ENCODE measurements around the gene HSPA9. TPM values are rescaled to one million over a fixed set of nuclear protein-coding genes. Genes with fewer than 3 reads are reported as not detected.

The HSPA9 gene
- polyA plus RNA-seq, 4 donors: 302 to 349 (median 343) TPM

DNA sequence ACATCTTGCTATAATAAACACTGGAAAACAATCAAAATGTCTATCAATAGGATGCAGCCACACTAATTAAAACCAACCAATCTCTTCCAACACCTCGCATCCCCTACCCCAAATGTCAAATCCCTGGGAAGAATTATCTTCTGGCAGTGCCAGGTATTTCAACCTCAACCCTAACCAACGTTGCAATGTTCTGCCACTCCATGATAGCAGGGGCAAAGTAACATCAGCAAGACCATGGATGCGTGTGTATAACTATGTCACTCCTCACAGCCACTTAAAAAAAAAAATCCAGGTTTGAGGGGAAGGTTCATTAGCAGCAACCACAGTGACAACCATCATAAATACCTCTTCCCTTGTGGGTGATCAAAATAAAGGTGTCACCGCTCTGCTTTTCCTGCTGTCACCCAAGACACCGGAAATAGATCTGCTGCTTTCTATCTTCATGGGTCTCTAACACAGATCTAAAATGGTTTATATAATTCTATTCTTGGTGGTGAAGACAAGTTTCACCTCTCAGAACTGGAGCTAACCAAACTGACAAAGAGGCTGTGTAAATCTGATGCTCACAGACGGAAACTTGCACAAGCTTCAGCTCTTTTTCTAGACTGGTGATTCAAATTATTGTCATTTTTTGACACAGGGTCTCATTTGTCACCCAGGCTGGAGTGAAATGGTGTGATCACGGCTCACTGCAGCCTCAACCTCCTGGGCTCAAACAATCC is 9.9 kb downstream of the HSPA9 start:
- no peak for DNase-seq (ENCODE audit: low read depth in 4 of 4, low spot score in 3 of 4)

DNA sequence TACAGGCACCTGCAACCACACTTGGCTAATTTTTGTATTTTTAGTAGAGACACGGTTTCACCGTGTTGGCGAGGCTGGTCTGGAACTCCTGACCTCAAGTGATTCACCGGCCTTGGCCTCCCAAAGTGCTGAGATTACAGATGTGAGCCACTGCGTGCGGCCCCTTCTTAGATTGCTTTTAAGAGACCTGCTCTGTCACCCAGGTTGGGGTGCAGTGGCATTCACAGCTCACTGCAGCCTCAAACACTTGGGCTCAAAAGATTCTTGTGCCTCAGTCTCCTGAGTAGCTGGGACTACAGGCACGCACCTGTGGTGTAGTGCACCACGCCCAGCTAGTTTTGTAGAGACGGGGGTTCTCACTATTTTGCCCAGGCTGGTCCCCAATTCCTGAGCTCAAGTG is 11.0 kb downstream of the HSPA9 start:
- DNase-seq (ENCODE audit: low read depth in 4 of 4, low spot score in 3 of 4): no peak

DNA sequence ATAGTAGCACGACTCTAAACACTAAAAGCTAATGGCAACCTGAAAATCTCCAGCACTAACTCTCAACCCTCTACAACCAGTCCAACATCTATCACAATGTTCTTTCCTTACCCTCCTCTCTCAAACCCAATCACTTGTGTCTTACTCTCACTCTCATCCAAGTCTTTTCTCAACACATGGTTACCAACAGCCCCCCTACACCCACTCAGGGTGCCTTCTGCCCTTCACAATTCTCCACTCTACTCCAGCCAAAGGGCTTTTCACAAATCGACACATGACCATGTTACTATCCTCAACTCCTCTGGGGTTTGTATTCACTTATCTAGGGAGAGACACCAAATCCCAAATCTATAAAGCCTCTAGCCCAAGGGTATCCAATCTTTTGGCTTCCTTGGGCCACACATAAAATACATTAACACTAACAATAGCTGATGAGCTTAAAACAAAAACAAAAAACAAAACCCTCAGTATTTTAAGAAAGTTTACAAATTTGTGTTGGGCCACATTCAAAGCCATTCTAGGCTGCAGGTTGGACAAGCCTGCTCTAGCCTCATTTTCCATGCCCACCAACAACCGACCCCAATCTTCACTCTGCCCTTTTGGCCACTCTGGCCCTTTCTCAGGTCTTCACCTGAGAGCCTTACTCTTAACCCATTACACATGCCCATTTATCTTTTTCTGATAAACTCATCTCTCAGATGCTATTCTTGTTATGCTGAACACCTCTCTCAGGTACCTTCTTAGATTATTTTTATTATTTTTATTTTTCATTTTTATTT is 11.7 kb downstream of the HSPA9 start:
- no peak for DNase-seq (ENCODE audit: low read depth in 4 of 4, low spot score in 3 of 4)

DNA sequence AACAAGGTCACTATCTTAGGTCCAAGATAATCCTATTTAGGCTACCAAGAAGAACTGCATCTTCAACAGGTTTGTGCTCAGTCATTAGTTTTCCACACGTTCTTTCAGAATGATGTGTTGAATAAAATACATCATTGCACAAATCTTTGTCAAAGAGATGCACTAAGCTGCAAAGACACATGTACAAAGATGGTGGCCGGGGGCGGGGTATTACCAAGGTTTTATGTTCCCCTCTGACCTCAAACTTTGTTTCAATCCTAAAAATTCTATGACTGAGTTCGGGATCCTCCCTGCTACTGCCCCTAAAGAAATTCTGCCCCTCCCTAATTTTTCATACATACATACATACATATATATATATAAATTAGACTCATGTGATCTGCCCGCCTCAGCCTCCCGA is 14.2 kb downstream of the HSPA9 start:
- no peak for DNase-seq (ENCODE audit: low read depth in 4 of 4, low spot score in 3 of 4)

DNA sequence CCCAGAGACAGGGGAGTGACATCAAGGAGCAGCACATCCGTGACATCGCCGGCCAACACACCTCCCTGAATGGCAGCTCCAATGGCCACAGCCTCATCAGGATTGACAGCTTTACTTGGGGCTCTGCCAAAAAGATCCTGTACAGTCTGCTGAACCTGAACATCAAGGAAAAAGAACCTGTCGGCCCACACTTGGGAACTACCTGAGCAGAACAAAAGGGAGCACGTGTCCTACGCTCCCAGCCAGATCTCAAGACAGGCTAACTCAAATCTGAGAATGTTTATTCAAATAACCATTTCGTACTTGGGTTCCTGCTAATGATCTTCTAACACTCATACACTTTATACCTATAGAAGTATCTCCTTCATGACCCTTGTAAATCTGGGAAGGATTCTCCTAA is 15.3 kb downstream of the HSPA9 start:
- no peak for DNase-seq (ENCODE audit: low read depth in 4 of 4, low spot score in 3 of 4)

DNA sequence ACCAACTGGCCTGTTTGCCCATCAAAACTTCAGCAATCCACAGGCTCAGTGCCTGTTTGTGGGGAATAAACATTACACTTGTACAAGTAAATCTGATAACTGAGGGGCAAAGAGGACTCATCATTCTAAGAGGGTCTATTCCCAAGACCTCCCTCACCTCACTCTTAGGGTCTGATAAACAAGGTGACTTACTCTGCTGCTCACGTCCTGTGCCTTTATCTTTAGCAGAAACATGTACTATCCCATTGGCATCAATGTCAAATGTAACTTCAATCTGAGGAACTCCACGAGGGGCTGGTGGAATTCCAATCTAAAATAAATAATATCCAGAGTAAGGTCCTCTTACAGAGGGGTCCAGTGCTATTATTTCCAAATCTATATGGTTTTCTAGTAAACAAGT is 17.5 kb downstream of the HSPA9 start:
- no peak for DNase-seq (ENCODE audit: low read depth in 4 of 4, low spot score in 3 of 4)

DNA sequence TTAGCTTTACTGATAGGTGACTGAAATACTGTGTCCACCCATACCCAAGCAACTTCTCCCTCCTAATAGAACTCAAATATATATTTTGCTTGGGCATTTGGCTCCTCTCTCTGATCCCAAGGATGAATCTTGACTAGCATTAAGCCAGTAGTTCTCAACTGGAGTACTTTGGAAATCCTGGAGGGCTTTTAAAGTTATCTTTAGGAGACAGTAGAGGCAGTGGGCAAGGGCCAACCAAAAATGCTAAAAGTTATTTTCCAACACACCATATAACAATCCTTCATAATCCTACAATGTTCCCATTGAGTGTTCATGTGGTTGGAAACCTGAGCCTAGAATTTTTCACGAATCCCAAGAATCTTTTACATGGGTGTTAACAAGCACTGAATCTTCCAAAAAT is 21.1 kb downstream of the HSPA9 start:
- no peak for DNase-seq (ENCODE audit: low read depth in 4 of 4, low spot score in 3 of 4)

DNA sequence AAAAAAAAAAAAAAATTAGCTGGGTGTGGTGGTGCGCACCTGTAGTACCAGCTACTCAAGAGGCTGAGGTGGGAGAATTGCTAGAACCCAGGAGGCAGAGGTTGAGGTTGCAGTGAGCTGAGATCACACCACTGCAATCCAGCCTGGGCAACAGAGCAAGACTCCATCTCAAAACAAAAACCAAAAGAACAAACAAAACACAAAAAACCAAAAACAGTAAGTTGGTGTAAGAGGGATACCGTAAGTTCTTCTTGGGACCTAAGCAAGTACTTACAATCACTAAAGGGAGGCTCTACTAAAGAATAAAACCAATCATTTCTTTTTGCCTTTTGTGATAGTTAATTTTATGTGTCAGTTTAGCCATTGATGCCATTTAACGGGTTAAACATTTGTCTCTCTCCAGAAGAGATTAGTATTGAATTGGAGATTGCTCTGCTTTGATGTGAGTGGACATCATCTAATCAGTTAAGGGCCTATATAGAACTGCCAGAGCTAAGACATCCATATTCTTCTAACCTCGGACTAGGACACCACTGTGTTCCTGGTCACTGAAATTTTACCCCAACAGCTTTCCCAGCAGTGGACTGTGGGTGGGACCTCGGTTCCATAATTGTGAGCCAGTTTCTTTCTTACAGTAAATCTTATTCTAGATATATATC is 21.6 kb downstream of the HSPA9 start:
- no peak for DNase-seq (ENCODE audit: low read depth in 4 of 4, low spot score in 3 of 4)

DNA sequence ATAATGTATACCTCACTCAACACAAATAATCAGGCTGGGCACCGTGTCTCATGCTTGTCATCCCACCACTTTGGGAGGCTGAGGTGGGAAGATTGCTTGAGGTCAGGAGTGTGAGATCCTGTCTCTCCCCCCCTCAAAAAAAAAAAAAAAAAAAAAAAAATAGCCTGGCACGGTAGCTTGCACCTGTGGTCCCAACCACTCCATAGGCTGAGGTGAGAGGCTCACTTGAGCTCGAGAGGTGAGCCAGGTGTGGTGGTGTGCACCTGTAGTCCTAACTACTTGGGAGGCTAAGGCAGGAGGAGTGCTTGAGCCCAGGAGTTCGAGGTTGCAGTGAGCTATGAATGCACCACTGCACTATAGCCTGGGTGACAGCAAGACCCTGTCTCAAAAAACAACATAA is 22.5 kb downstream of the HSPA9 start:
- DNase-seq (ENCODE audit: low read depth in 4 of 4, low spot score in 3 of 4): no peak

DNA sequence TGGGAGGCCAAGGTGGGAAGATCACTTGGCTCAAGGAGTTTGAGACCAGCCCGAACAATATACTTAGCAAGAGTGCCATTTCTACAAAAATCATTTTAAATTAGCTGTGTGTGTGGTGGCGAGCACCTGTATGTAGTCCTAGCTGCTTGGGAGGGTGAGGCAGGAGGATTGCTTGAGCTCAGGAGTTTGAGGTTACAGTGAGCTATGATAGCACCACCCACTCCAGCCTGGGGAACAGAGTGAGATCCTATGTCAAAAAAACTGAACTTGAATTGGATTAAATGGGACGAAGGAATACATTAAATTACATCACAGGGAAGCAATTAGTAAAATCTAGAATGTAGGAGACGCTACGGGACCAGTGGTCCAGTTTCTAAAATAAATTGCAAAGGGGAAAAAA is 25.8 kb downstream of the HSPA9 start:
- no peak for DNase-seq (ENCODE audit: low read depth in 4 of 4, low spot score in 3 of 4)

DNA sequence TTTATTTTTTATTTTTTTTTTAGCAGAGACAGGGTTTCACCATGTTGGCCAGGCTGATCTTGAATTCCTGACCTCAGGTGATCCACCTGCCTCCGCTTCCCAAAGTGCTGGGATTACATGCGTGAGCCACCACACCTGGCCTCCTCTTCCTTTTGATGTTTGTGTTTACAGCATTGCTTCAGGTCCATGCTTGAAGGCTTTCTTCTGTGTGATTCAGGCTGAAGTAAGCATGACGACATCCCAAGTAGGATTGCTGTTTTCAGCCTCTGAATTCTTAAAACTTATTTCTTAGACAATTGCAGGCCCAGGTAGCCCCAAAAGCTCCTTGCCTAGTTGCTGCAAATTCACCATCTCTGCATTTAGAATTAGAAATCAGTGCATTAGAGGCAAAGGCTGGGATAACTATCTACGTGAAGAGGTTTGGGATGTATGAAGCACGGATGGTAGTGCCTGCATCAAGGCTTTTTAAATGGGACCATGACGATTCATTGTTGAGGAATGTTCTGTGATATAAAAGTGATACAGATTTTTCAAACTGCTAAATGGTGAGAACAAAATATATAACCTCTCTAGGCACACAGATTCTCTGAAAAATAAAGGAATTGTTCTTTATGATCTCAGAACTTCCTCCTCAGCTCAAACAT is 29.2 kb downstream of the HSPA9 start:
- no peak for DNase-seq (ENCODE audit: low read depth in 4 of 4, low spot score in 3 of 4)

DNA sequence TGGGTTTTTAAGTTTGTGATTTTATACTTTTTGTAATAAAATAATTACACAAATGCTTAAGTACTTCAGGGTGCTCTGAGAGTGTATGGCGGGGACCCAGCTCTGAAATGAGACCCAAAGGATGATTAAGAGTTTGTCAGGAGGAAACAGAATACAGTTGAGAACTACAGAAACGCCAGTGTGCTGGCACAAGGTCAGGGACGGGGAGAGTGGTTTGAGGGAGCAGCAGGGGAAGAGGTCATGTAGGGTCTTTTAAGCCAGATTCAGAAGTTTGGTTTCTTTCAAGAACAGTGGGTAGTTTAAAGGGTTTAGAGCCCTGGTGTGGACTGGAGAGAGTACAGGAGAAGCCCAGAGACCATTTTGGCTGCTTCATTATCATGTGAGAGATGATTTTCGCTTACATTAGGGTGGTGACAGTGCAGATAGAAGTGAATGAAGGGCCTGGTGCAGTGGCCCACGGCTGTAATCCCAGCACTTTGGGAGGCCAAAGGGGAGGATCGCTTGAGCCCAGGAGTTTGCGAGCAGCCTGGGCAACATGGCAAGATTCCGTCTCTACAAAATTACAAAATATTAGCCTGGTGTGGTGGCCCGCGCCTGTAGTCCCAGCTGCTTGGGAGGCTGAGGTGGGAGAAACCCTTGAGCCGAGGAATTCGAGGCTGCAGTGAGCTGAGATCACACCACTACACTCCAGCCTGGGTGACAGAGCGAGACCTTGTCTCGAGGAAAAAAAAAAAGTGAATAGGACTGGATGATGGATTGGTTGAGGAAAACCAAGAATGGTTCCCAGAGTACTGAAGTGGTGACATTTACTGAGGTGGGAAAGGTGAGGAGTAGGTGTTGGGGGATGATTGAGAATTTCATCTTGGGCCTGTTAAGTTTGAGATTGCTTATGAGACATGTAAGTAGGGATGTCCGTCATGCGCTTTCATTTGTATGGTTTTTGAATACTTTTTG is 30.7 kb downstream of the HSPA9 start:
- no peak for DNase-seq (ENCODE audit: low read depth in 4 of 4, low spot score in 3 of 4)

DNA sequence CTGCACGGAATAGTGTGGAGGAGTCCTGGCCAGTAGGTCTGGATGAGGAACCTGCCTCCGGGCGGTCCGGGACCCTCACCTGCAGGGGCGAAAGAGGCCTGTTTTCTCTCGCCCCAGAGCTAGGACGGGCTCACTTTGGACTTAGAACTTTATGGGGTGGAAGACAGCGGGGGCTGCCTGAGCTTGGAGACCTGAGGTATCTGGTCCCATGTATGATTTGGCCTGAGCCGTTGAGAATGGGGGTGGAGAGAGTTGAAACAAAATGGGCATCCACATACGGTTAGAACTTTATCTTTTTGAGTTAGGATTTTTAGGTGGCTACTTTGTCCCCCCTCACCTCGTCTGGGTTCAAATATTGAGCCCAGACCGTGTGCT is 31.5 kb downstream of the HSPA9 start:
- no peak for DNase-seq (ENCODE audit: low read depth in 4 of 4, low spot score in 3 of 4)

DNA sequence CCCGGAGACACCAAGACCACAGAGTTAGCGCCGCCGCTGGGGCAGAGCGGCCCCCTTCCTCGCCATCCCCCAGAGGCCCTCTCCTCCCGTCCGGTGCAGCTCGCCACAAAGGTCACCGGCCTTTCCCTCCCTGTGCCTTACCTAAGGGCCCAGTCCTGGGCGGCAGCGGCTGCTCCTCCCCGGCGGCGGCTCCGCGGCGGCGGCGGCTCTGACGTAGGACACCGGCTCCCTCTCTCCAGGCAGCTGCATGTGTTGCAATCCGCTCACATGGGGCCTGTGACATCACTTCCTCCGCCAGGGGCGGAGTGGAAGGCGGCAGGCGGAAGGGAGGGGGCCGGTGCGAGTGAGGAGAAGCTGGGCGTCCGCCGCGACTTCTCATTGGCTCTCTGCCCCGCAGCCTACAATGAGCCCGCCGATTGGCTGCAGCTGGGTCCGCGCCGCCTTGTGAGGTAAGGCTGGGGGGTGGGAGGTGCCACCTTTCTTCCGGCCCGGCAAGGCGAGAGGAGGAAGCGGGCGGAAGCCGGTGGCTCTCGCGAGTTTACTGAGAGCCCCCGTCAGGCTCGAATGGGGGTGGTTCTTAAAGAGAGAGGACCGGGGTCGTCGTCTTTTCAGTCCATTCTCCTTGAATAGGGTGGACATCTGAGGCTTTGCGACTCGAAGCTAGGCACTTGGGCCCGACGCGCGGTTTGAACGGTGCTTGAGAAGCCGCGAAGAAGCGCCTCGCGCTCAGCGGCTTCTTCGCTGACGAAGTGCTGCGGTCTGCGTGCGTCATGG is 32.1 kb downstream of the HSPA9 start, which contains the start of gene ETF1:
ETF1 (minus strand) TSS at position 281 of the 774 bp plus-strand sequence. CDS start 318 bp downstream, outside the sequence.
- DNase-seq (ENCODE audit: low read depth in 4 of 4, low spot score in 3 of 4): peak; percentile 98 to 99 (median 98)

DNA sequence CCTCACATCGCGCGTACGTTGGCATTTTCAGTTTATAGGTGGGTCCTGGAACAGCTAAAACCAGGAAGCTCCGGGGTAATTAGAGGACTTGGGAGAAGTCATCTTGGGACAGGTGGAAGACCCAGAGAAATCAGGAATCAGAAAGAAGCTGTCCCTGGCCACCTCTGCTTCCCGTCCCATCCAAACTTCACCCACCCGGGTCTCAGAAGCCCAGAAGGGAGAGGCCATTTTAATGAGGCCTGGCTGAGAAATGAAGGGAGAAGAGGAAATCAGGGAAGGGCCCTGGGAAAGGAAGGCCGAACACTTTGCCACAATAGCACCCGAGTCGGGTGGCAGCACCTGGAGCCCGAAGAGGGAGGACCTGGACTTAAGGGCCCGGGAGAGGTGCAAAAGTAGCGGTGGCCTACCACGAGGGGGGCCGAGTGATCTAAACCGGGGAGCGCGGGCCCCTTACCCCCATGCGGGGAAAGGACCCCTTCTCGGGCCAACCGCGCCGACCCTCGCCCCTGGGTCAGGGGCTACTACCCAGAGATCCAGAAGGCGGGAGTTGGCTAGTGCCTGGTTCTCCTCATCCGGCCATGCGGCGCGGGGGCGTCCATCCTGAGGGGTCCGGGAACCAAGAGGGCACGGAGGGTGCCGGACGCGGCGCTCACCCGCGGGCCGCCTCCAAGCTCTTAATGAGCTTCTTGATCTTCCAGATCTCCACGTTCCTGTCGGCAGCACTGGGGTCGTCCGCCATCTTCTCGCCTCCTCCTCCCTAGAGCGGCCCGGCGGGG is 32.8 kb downstream of the HSPA9 start:
- no peak for DNase-seq (ENCODE audit: low read depth in 4 of 4, low spot score in 3 of 4)

DNA sequence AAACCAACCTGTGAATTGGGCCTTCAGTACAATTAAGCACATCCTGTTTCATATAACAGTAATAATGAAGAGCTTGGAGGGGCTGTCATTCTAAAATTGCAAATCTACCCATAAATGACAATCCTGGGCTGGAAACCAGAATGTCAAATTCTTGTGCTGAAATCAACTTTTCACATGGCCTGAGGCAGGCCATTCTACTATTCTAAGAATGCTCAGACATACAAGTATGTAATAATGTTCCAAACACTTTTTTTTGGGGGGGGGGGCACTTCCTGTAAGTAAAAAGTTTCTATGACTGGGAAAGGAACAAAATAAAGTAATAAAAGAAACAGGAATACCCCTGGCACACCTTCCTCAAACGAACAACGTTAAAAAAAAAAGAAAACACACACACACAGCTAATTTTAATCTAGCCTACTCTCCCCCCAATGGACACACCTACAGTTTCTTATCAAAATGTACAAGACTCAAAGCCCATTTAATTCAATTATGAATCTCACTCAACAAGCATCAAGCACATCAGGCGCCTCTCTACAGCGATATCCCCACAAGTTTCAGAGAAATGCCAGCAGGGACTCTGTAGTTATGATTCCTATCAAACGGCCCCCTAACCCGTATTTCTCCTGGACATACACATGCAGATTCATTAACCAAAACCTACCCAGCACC is 33.6 kb downstream of the HSPA9 start:
- no peak for DNase-seq (ENCODE audit: low read depth in 4 of 4, low spot score in 3 of 4)

DNA sequence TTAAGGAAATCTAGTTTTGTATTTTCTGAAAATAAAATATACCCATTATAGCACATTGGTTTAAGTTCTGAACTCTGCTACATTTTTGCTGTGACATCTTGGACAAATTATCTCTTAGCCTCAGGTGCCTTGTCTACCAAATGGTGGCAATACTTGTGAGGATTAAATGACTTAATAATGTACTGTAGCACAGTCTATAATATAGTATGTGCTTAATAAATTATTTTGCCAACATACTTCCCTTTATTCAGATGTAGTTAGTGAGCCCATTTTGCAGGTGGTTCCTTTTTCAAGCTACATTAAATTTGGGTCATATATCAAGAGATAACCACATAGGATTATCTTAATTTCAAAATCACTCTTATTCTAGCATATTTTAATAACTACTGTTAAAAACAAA is 35.4 kb downstream of the HSPA9 start:
- DNase-seq (ENCODE audit: low read depth in 4 of 4, low spot score in 3 of 4): no peak

All from right renal pelvis (tissue), 4 donors.